A549 (cell line): Measurements from ENCODE around the gene MEP1B. TPM values are rescaled to one million over a fixed set of nuclear protein-coding genes. Genes with fewer than 3 reads are reported as not detected.

Experiments used
- ATAC-seq, 2 experiments: fragments of 200-7000 bp in 1 of 2; fragments of >200 bp in 1 of 2; cut with Nextera tagmentation in 1 of 2; cut with Tn5 transposase in 1 of 2; 3 replicates each; pipeline versions ENCODE4 v1.8.0 to v1.9.1; 2018 to 2020; ENCODE audit warnings: mild to moderate bottlenecking in 1 of 2, moderate library complexity in 1 of 2
- CTCF ChIA-PET: fragments of 300-600 bp; sonication (Branson Sonifier 250); formaldehyde crosslinking; extraction: SDS; loops from one replicate; lab custom pipeline; 2021; ENCODE audit warnings: antibody characterized with exemption, inconsistent platforms; lab: Yijun Ruan, JAX
- POLR2A ChIA-PET: fragments of 350-600 bp; formaldehyde crosslinking; extraction: SDS; loops from one replicate; lab custom pipeline; 2021; ENCODE audit warnings: antibody characterized with exemption, inconsistent platforms; lab: Yijun Ruan, JAX
- DNase-seq, 2 experiments: peaks; one replicate each; pipeline versions ENCODE4 v3.0.0 to v3.0.0-alpha.2; 2011 to 2016; ENCODE audit warnings: low read depth in 1 of 2, low spot score in 1 of 2
- FAIRE-seq: peaks from 2 replicates; lab custom pipeline; 2011; peaks lifted over from hg19 to GRCh38; lab: Jason Lieb, UNC
- H3K27ac ChIP-seq, 2 experiments: fragments of >200 bp; sonication (Bioruptor Twin); formaldehyde crosslinking; 3 replicates each; pipeline ENCODE4 v1.5.1; 2016 to 2017
- H3K4me1 ChIP-seq: fragments of >200 bp; sonication (Bioruptor Twin); formaldehyde crosslinking; 3 replicates; pipeline ENCODE4 v1.6.1; 2016
- H3K4me2 ChIP-seq: fragments of >200 bp; sonication (Bioruptor Twin); formaldehyde crosslinking; 3 replicates; pipeline ENCODE4 v1.6.1; 2016
- H3K4me3 ChIP-seq: fragments of >200 bp; sonication (Bioruptor Twin); formaldehyde crosslinking; 3 replicates; pipeline ENCODE4 v1.5.1; 2016
- H3K9me3 ChIP-seq: fragments of >200 bp; sonication (Bioruptor Twin); formaldehyde crosslinking; 3 replicates; pipeline ENCODE4 v1.6.1; 2016
- BHLHE40 ChIP-seq: IDR thresholded peaks from 2 replicates; pipeline ENCODE4 v1.6.1; 2012; ENCODE audit warnings: low read depth, low read length, inconsistent platforms
- CBX8 ChIP-seq: fragments of 200-600 bp; sonication (generic); IDR thresholded peaks from 2 replicates; pipeline ENCODE4 v1.6.1; 2016
- ELK1 ChIP-seq: fragments of 150-350 bp; IDR thresholded peaks from 2 replicates; pipeline ENCODE4 v1.6.1; 2014; ENCODE audit warnings: low read depth, mild to moderate bottlenecking, low read length
- GATA3 ChIP-seq: IDR thresholded peaks from 2 replicates; pipeline ENCODE4 v1.6.1; 2012; ENCODE audit warnings: borderline replicate concordance
- HDAC2 ChIP-seq: fragments of 200-600 bp; sonication (generic); IDR thresholded peaks from 2 replicates; pipeline ENCODE4 v1.6.1; 2016
- HES2 ChIP-seq: fragments of >200 bp; sonication (Bioruptor Twin); formaldehyde crosslinking; IDR thresholded peaks from 2 replicates; pipeline ENCODE4 v1.6.1; 2016
- HMGXB4 ChIP-seq: fragments of 250-450 bp; sonication (Bioruptor Pico); IDR thresholded peaks from 2 replicates; pipeline ENCODE4 v1.5.0; 2021; ENCODE audit warnings: mild to moderate bottlenecking, moderate library complexity, borderline replicate concordance
- HOXA7 ChIP-seq: fragments of 250-450 bp; sonication (Bioruptor Pico); IDR thresholded peaks from 2 replicates; pipeline ENCODE4 v1.5.0; 2020; ENCODE audit warnings: mild to moderate bottlenecking, moderate library complexity
- JUN ChIP-seq, 2 experiments: fragments of >200 bp; sonication (Bioruptor Twin); formaldehyde crosslinking; IDR thresholded peaks; 2 replicates in 1 of 2; 3 replicates in 1 of 2; pipeline ENCODE4 v1.6.1; 2016 to 2017
- KDM1A ChIP-seq: fragments of 200-600 bp; sonication (generic); IDR thresholded peaks from 2 replicates; pipeline ENCODE4 v1.6.1; 2016; ENCODE audit warnings: low read depth, mild to moderate bottlenecking
- KDM5A ChIP-seq: fragments of 200-600 bp; sonication (generic); IDR thresholded peaks from 2 replicates; pipeline ENCODE4 v1.6.1; 2016; ENCODE audit warnings: antibody characterized with exemption, mild to moderate bottlenecking
- NR3C1 ChIP-seq: fragments of >200 bp; sonication (Bioruptor Twin); formaldehyde crosslinking; IDR thresholded peaks from 3 replicates; pipeline ENCODE4 v1.6.1; 2017
- PHF8 ChIP-seq: fragments of 200-600 bp; sonication (generic); IDR thresholded peaks from 2 replicates; pipeline ENCODE4 v1.6.1; 2016; ENCODE audit warnings: low read depth, mild to moderate bottlenecking, antibody characterized with exemption, moderate library complexity, borderline replicate concordance
- TFCP2L1 ChIP-seq: fragments of 250-450 bp; sonication (Bioruptor Pico); IDR thresholded peaks from 2 replicates; pipeline ENCODE4 v1.5.0; 2021; ENCODE audit warnings: mild to moderate bottlenecking
- TP53 ChIP-seq: fragments of 250-450 bp; sonication (Bioruptor Pico); IDR thresholded peaks from 2 replicates; pipeline ENCODE4 v1.5.0; 2021; ENCODE audit warnings: mild to moderate bottlenecking, moderate library complexity
- ZC3H11A ChIP-seq: fragments of 450-650 bp; IDR thresholded peaks from 2 replicates; pipeline ENCODE4 v1.6.1; 2014; ENCODE audit warnings: antibody characterized with exemption, mild to moderate bottlenecking
- ZFP36 ChIP-seq: fragments of 450-650 bp; IDR thresholded peaks from 2 replicates; pipeline ENCODE4 v1.6.1; 2014; ENCODE audit warnings: borderline replicate concordance; ENCODE audit not compliant: partially characterized antibody
- WGBS: methylation state at CpG from one replicate; pipeline ENCODE4 v1.1.6; 2017; ENCODE audit errors: missing lambda C conversion rate; 5-methylcytosine and 5-hydroxymethylcytosine counted together
- polyA plus RNA-seq, 4 experiments: library from polyadenylated mRNA; depleted of rRNA in 3 of 4; stranded (reverse); fragments of >200 nt; fragmentation: RNase III in 1 of 4; extraction: RNeasy Plus Mini Kit Qiagen cat#74134 plus additional on column Dnase treatment in 1 of 4; gene quantifications; 2 replicates in 3 of 4; 3 replicates in 1 of 4; pipeline ENCODE4 v1.2.3, GENCODE V29; 2011 to 2017
- TF ChIP-seq, protein P1 (sequence below): fragments of 450-650 bp; IDR thresholded peaks from 2 replicates; pipeline ENCODE4 v1.6.1; 2014; ENCODE audit warnings: antibody characterized with exemption
- TF ChIP-seq, protein P2 (sequence below): IDR thresholded peaks from 2 replicates; pipeline ENCODE4 v1.6.1; 2012
- TF ChIP-seq, protein P3 (sequence below): fragments of 200-600 bp; sonication (generic); IDR thresholded peaks from 2 replicates; pipeline ENCODE4 v1.6.1; 2016; ENCODE audit warnings: antibody characterized with exemption, mild to moderate bottlenecking, moderate library complexity

MEP1B gene
- polyA plus RNA-seq, 2 of the 4 experiments (the other 2 are of a cell fraction), result 0.04 TPM; not detected in 1

- TF ChIP-seq ELK1 (no peak), KDM5A (no peak), HMGXB4 (CRISPR knock-in tag) (no peak), HES2 (no peak), ZC3H11A (no peak), TFCP2L1 (no peak), BHLHE40 (no peak)
- TF ChIP-seq, protein P1, sequence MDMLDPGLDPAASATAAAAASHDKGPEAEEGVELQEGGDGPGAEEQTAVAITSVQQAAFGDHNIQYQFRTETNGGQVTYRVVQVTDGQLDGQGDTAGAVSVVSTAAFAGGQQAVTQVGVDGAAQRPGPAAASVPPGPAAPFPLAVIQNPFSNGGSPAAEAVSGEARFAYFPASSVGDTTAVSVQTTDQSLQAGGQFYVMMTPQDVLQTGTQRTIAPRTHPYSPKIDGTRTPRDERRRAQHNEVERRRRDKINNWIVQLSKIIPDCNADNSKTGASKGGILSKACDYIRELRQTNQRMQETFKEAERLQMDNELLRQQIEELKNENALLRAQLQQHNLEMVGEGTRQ, result no peak
Observed at GRCh38 chr18:32208023-32208422, 18.2 kb downstream of the MEP1B start (continued).

DNA sequence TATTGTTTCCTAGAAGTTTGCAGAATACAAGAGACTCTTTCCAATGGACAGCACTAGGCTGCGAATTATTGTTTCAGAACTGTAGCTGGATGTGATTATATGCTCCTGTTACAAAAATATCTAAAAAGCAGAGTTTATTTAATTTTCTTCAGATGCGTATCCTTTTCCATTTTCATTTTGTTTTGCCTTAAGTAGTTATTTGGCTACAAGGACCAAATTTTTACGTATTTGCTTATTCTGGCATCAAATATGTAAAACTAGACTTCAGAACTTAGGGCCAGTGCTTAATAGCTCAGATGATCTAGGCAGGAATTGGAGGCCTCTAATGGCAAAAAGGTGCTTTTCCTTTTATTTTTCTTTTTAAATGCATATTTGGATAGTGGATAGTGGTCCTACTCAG lies 18.7 kb downstream of the MEP1B start:
- DNase-seq, result no peak
- H3K9me3 ChIP-seq, result no peaks in the 10 kb centered on the region
- TF ChIP-seq, protein P2, sequence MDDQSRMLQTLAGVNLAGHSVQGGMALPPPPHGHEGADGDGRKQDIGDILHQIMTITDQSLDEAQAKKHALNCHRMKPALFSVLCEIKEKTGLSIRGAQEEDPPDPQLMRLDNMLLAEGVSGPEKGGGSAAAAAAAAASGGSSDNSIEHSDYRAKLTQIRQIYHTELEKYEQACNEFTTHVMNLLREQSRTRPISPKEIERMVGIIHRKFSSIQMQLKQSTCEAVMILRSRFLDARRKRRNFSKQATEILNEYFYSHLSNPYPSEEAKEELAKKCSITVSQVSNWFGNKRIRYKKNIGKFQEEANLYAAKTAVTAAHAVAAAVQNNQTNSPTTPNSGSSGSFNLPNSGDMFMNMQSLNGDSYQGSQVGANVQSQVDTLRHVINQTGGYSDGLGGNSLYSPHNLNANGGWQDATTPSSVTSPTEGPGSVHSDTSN, result no peak
- no peak for TF ChIP-seq ZFP36
- ChIA-PET CTCF (no interaction called here), POLR2A (no interaction called here)
- H3K4me1 ChIP-seq, result no peaks in the 10 kb centered on the region
- no peak for FAIRE-seq
- H3K27ac ChIP-seq, result no peak overlapping the region
- no peak overlapping the region for H3K4me3 ChIP-seq
- WGBS, result 71% methylated on average over 3 of the region's 3 CpGs
- no peak overlapping the region for H3K4me2 ChIP-seq
- ATAC-seq, result no peak

- Histone ChIP-seq H3K4me2 (no peak overlapping the region), H3K4me1 (no peaks in the 10 kb centered on the region), H3K4me3 (no peak overlapping the region), H3K27ac (no peak overlapping the region), H3K9me3 (no peaks in the 10 kb centered on the region)
- DNase-seq (no peak), FAIRE-seq (no peak), ATAC-seq (no peak)
- TF ChIP-seq JUN (IDR thresholded peaks at IDR 0.05) (no peak), GATA3 (no peak), HMGXB4 (CRISPR knock-in tag) (no peak), TP53 (CRISPR knock-in tag) (no peak), HOXA7 (CRISPR knock-in tag) (no peak), HDAC2 (no peak), PHF8 (no peak), KDM1A (no peak), NR3C1 (no peak), CBX8 (no peak)
- TF ChIP-seq, protein P3, sequence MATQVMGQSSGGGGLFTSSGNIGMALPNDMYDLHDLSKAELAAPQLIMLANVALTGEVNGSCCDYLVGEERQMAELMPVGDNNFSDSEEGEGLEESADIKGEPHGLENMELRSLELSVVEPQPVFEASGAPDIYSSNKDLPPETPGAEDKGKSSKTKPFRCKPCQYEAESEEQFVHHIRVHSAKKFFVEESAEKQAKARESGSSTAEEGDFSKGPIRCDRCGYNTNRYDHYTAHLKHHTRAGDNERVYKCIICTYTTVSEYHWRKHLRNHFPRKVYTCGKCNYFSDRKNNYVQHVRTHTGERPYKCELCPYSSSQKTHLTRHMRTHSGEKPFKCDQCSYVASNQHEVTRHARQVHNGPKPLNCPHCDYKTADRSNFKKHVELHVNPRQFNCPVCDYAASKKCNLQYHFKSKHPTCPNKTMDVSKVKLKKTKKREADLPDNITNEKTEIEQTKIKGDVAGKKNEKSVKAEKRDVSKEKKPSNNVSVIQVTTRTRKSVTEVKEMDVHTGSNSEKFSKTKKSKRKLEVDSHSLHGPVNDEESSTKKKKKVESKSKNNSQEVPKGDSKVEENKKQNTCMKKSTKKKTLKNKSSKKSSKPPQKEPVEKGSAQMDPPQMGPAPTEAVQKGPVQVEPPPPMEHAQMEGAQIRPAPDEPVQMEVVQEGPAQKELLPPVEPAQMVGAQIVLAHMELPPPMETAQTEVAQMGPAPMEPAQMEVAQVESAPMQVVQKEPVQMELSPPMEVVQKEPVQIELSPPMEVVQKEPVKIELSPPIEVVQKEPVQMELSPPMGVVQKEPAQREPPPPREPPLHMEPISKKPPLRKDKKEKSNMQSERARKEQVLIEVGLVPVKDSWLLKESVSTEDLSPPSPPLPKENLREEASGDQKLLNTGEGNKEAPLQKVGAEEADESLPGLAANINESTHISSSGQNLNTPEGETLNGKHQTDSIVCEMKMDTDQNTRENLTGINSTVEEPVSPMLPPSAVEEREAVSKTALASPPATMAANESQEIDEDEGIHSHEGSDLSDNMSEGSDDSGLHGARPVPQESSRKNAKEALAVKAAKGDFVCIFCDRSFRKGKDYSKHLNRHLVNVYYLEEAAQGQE, result no peak
- WGBS, result 44% methylated on average over 10 of the region's 10 CpGs
- CTCF ChIA-PET, result no interaction called here
- POLR2A ChIA-PET, result no interaction called here
Observed at GRCh38 chr18:32209685-32210445, 20.0 kb downstream of the MEP1B start.
